ENCODE results near the gene AK5. TPM values are rescaled to one million over a fixed set of nuclear protein-coding genes. Genes with fewer than 3 reads are reported as not detected.

AK5 gene
- total RNA-seq, 1 donor from 2014 or later: 0.91 TPM

DNA sequence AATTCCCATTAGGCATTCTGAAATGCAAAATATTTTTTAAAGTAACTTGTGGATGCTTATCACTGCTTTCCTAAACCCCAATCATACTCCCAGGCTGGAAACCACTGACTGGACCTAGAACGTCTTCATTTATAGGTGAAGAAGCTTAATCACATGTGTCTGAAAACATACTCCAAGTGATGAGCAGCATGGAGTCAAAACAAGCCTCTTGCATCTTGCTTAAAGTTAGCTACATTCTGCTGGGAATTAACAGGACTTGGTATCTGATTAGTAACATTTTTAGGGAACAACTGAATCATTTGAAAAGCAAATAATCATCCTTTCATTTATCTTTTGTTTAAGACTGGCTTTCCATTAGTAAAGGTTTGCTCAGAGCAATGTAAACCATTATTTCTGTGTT, 105.7 kb downstream of the AK5 start:
- Mint-ChIP-seq H3K4me1 (ENCODE audit: low read depth, unreplicated experiment) (peaks cover 27% of the 10 kb centered on the region), H3K36me3 (ENCODE audit: unreplicated experiment) (no peaks in the 10 kb centered on the region), H3K9me3 (ENCODE audit: unreplicated experiment) (peaks cover 1% of the 10 kb centered on the region), H3K27ac (ENCODE audit: unreplicated experiment) (peak overlapping the region; percentile 9), H3K27me3 (ENCODE audit: unreplicated experiment) (peaks cover 1% of the 10 kb centered on the region), H3K4me3 (ENCODE audit: unreplicated experiment) (no peak overlapping the region)
- no peak for TF ChIP-seq CTCF (IDR thresholded peaks at IDR 0.05; ENCODE audit: partially characterized antibody, unreplicated experiment)
- no peak for DNase-seq

GRCh38 chr1:77388661-77389060, 106.8 kb downstream of the AK5 start:
- peak overlapping the region; percentile 26 for H3K4me3 Mint-ChIP-seq (ENCODE audit: unreplicated experiment)
- H3K9me3 Mint-ChIP-seq (ENCODE audit: unreplicated experiment): peaks cover 1% of the 10 kb centered on the region
- no peak for TF ChIP-seq CTCF (IDR thresholded peaks at IDR 0.05; ENCODE audit: partially characterized antibody, unreplicated experiment)
- peak overlapping the region; percentile 57 for H3K27ac Mint-ChIP-seq (ENCODE audit: unreplicated experiment)
- no peaks in the 10 kb centered on the region for H3K36me3 Mint-ChIP-seq (ENCODE audit: unreplicated experiment)
- peaks cover 27% of the 10 kb centered on the region for H3K4me1 Mint-ChIP-seq (ENCODE audit: low read depth, unreplicated experiment)
- peaks cover 1% of the 10 kb centered on the region for H3K27me3 Mint-ChIP-seq (ENCODE audit: unreplicated experiment)
- no peak for DNase-seq

- Mint-ChIP-seq H3K9me3 (ENCODE audit: unreplicated experiment) (peaks cover 1% of the 10 kb centered on the region), H3K27me3 (ENCODE audit: unreplicated experiment) (peaks cover 4% of the 10 kb centered on the region), H3K27ac (ENCODE audit: unreplicated experiment) (no peak overlapping the region), H3K4me1 (ENCODE audit: low read depth, unreplicated experiment) (peaks cover 45% of the 10 kb centered on the region), H3K4me3 (ENCODE audit: unreplicated experiment) (no peak overlapping the region), H3K36me3 (ENCODE audit: unreplicated experiment) (no peaks in the 10 kb centered on the region)
- no peak for DNase-seq
- no peak for TF ChIP-seq CTCF (IDR thresholded peaks at IDR 0.05; ENCODE audit: partially characterized antibody, unreplicated experiment)
Observed at GRCh38 chr1:77392486-77392885, 110.7 kb downstream of the AK5 start.

DNA sequence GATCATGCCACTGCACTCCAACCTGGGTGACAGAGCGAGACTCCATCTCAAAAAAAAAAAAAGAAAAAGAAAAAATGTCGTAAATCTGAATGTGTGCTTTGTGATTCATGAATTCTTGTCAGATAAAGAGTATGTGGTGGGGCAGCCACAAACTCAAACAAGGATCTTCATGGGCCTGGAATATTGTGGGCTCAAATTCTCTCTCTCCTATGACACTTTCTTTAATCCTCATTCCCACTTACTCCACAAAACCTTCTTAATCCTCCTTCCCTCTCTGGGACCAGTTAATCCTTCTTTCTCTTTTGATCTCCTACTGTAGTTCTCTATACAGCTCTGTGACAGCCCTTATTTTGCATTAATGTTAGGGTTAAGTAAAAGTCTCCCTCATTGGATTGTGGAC, 112.3 kb downstream of the AK5 start:
- Mint-ChIP-seq H3K27ac (ENCODE audit: unreplicated experiment) (no peak overlapping the region), H3K4me1 (ENCODE audit: low read depth, unreplicated experiment) (peaks cover 41% of the 10 kb centered on the region), H3K27me3 (ENCODE audit: unreplicated experiment) (peaks cover 4% of the 10 kb centered on the region), H3K9me3 (ENCODE audit: unreplicated experiment) (peaks cover 1% of the 10 kb centered on the region), H3K36me3 (ENCODE audit: unreplicated experiment) (no peaks in the 10 kb centered on the region), H3K4me3 (ENCODE audit: unreplicated experiment) (no peak overlapping the region)
- DNase-seq: no peak
- TF ChIP-seq CTCF (IDR thresholded peaks at IDR 0.05; ENCODE audit: partially characterized antibody, unreplicated experiment): no peak

DNA sequence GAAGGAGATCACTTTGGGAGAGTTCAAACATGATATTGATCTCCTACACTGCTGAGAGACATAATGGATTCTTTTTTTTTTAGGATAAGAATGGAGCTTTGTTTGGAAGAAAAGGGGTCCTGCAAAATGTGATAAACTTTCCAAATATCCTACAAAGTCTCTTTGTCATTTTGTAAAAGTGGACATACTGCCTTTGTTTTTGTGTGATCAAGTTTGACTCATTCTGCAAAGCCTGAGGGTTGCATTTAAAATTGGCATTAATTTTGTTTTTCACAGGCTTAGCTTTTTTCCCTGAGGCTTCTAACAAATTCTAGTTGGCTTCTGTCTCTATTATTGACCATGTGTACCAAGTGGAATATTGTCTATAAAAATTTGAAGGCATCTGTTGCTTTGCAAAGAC, 113.2 kb downstream of the AK5 start:
- DNase-seq: no peak
- peaks cover 39% of the 10 kb centered on the region for H3K4me1 Mint-ChIP-seq (ENCODE audit: low read depth, unreplicated experiment)
- TF ChIP-seq CTCF (IDR thresholded peaks at IDR 0.05; ENCODE audit: partially characterized antibody, unreplicated experiment): no peak
- no peak overlapping the region for H3K4me3 Mint-ChIP-seq (ENCODE audit: unreplicated experiment)
- no peaks in the 10 kb centered on the region for H3K36me3 Mint-ChIP-seq (ENCODE audit: unreplicated experiment)
- peaks cover 4% of the 10 kb centered on the region for H3K27me3 Mint-ChIP-seq (ENCODE audit: unreplicated experiment)
- H3K9me3 Mint-ChIP-seq (ENCODE audit: unreplicated experiment): peaks cover 1% of the 10 kb centered on the region
- H3K27ac Mint-ChIP-seq (ENCODE audit: unreplicated experiment): peak overlapping the region; percentile 60

Measured in glutamatergic neuron (in vitro differentiated cells).